Ovary (tissue), 9 donors: ENCODE data around the gene PLEKHA7. TPM values are rescaled to one million over a fixed set of nuclear protein-coding genes. Genes with fewer than 3 reads are reported as not detected.

Source experiments
- DNase-seq, 5 donors: peaks; one replicate each; pipeline ENCODE4 v3.0.0-alpha.2; 2019 to 2020
- H3K27ac ChIP-seq, 2 donors: fragments of 200-600 bp; one replicate each; pipeline versions ENCODE4 v1.5.1 to v1.8.0; 2019 to 2022
- H3K27me3 ChIP-seq: fragments of 200-600 bp; one replicate; pipeline ENCODE4 v1.8.0; 2022
- H3K36me3 ChIP-seq: fragments of 200-600 bp; sonication (generic); one replicate; pipeline ENCODE4 v1.5.1; 2019
- H3K4me1 ChIP-seq: one replicate; pipeline ENCODE4 v1.8.1; 2013; ENCODE audit warnings: mild to moderate bottlenecking, moderate library complexity; ENCODE audit not compliant: insufficient read depth
- H3K4me3 ChIP-seq: fragments of 200-600 bp; sonication (generic); one replicate; pipeline ENCODE4 v1.5.1; 2017
- H3K9me3 ChIP-seq, 2 donors: fragments of 200-600 bp in 1 of 2; sonication (generic) in 1 of 2; one replicate each; pipeline versions ENCODE4 v1.5.1 to v1.8.1; 2013 to 2019; ENCODE audit warnings: mild to moderate bottlenecking in 1 of 2, moderate library complexity in 1 of 2
- EP300 ChIP-seq: sonication (generic); formaldehyde crosslinking; IDR thresholded peaks from one replicate; pipeline ENCODE4 v1.6.1; 2017; ENCODE audit warnings: antibody characterized with exemption
- POLR2A ChIP-seq: fragments of 450-650 bp; IDR thresholded peaks from one replicate; pipeline ENCODE4 v1.6.1; 2017; ENCODE audit warnings: antibody characterized with exemption, mild to moderate bottlenecking, moderate library complexity
- WGBS, 3 donors: extraction: QIAGEN DNeasy Blood & Tissue Kit in 1 of 3; methylation state at CpG; one replicate each; pipeline versions ENCODE4 v1.1.5 to v1.1.7; 2013 to 2017; 5-methylcytosine and 5-hydroxymethylcytosine counted together
- intact Hi-C, 4 donors: fragments of 100-400 bp; cut with DNase I; formaldehyde crosslinking; loops; one replicate each; pipeline versions ENCODE4 v1.11.0 to v1.15.1; 2022 to 2023
- polyA plus RNA-seq, 2 donors: library from polyadenylated mRNA; stranded (reverse); fragments of 200-250 nt in 1 of 2; fragments of 350-450 nt in 1 of 2; fragmentation: Illumina TruSeq in 1 of 2; extraction: RNeasy Lipid Tissue Mini Kit (QIAGEN cat#74804) in 1 of 2; gene quantifications; one replicate each; pipeline ENCODE4 v1.2.3, GENCODE V29; 2013 to 2014
- total RNA-seq, 7 donors: library from RNA; depleted of rRNA in 2 of 7; stranded (reverse); fragments of >200 nt in 2 of 7; fragmentation: NEBNext Ultra II Directional in 3 of 7; extraction: Animal tissue kit (Norgen Biotek cat#: 25700) in 3 of 7; gene quantifications; one replicate each; pipeline versions ENCODE4 v1.1.0 to v1.2.4, GENCODE V29; 2016 to 2023
- TF ChIP-seq, protein P1 (sequence below), 3 donors: fragments of 450-650 bp in 2 of 3; fragments of 200-600 bp in 1 of 3; IDR thresholded peaks; one replicate each; pipeline versions ENCODE4 v1.5.1 to v1.8.0; 2016 to 2022; ENCODE audit warnings: antibody characterized with exemption in 3 of 3, mild to moderate bottlenecking in 1 of 3
- donor health status: DM: no; HTN: no; CAD: no; lungs with moderate emphysema.
- donor health status: DM: no; HTN: no; CAD: no.
- donor health status: Bipolar disorder and iron deficiency.
- donor health status: DM: yes; HTN: yes; CAD: no.
- donor health status: DM: no; HTN: no; CAD: no.
- donor health status: DM: yes; HTN: yes; CAD: no.

Gene PLEKHA7
- total and polyA plus RNA-seq, 9 donors: 9.6 to 29.5 (median 15.9) TPM

DNA sequence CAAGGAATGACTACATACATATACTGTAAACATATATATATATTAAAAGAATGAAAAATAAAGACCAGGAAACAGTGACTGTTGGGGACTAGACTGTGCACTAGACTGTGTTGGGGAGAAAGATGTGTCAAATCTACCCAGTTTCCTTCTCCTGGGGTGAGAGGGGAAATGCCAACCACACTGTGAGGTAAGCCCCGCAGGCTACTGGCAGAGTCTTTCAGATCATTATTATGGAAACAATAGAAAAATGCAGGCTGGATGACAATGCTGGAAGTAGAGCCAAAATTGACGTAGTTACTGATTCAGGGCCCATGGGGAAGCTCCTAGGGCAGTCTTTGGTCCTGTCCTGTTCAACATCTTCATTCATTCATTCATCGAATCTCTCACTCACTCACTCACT lies 174.4 kb downstream of the PLEKHA7 start:
- Histone ChIP-seq H3K27ac (no peak overlapping the region), H3K9me3 (no peaks in the 10 kb centered on the region), H3K4me1 (no peaks in the 10 kb centered on the region), H3K27me3 (no peaks in the 10 kb centered on the region), H3K4me3 (no peak overlapping the region), H3K36me3 (no peaks in the 10 kb centered on the region)
- TF ChIP-seq EP300 (no peak), POLR2A (no peak)
- TF ChIP-seq, protein P1, sequence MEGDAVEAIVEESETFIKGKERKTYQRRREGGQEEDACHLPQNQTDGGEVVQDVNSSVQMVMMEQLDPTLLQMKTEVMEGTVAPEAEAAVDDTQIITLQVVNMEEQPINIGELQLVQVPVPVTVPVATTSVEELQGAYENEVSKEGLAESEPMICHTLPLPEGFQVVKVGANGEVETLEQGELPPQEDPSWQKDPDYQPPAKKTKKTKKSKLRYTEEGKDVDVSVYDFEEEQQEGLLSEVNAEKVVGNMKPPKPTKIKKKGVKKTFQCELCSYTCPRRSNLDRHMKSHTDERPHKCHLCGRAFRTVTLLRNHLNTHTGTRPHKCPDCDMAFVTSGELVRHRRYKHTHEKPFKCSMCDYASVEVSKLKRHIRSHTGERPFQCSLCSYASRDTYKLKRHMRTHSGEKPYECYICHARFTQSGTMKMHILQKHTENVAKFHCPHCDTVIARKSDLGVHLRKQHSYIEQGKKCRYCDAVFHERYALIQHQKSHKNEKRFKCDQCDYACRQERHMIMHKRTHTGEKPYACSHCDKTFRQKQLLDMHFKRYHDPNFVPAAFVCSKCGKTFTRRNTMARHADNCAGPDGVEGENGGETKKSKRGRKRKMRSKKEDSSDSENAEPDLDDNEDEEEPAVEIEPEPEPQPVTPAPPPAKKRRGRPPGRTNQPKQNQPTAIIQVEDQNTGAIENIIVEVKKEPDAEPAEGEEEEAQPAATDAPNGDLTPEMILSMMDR (IDR thresholded peaks at IDR 0.05): no peak
- intact Hi-C loops: no loop called here
- no peak for DNase-seq
- WGBS, 3 donors: 78 to 88% (median 81%) methylated on average over 3 of the region's 3 CpGs

DNA sequence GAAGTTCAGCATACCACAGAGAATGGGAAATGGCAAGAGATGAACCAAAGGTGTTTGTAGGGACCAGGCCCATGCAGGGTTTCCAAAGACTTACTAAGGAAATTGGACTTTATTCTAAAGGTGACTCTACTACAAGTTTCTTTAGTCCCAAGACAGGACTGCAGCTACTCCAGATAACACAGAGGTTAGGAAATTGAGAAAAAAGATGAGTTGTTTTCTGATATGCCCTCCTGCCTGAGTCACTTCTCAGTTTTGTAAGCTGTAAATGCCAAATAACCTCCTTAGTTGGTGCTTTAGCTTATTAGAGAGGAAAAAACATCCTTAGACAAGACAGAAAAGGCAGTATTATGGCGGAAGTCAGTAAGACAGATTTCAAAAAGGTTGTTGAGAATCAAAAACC lies 179.8 kb downstream of the PLEKHA7 start:
- H3K27me3 ChIP-seq: no peaks in the 10 kb centered on the region
- H3K36me3 ChIP-seq: no peaks in the 10 kb centered on the region
- no peaks in the 10 kb centered on the region for H3K4me1 ChIP-seq
- DNase-seq: no peak
- TF ChIP-seq EP300 (no peak), POLR2A (no peak)
- TF ChIP-seq, protein P1 (IDR thresholded peaks at IDR 0.05): no peak
- H3K9me3 ChIP-seq: no peaks in the 10 kb centered on the region
- intact Hi-C loops: no loop called here
- WGBS, 3 donors: 95 to 98% (median 96%) methylated on average over 1 of the region's 1 CpG
- no peak overlapping the region for H3K4me3 ChIP-seq
- no peak overlapping the region for H3K27ac ChIP-seq

DNA sequence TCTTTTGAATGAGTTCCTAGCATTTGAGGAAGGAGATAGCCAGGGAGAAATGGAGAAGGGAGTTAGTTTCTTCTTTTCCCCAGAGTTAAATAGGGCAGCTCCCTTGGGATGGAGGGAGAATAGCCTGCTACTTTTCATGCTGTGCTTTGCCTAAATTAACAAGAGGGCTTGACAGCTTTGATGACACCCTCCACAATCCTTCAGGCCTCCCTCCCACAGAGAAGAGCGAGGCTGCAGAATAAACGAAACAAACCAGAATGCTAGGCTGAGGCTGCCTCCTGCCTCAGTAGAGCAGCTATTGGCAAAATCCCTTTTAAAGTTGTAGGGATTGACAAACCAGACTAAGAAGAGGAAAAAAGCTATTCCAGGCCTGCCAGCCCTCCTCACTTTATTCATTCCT lies 181.2 kb downstream of the PLEKHA7 start:
- no peaks in the 10 kb centered on the region for H3K4me1 ChIP-seq
- no peaks in the 10 kb centered on the region for H3K9me3 ChIP-seq
- H3K4me3 ChIP-seq: no peak overlapping the region
- TF ChIP-seq, protein P1 (IDR thresholded peaks at IDR 0.05): no peak
- TF ChIP-seq POLR2A (no peak), EP300 (no peak)
- no peaks in the 10 kb centered on the region for H3K27me3 ChIP-seq
- no peak for DNase-seq
- H3K27ac ChIP-seq: no peak overlapping the region
- WGBS, 3 donors: 78 to 85% (median 84%) methylated on average over 2 of the region's 2 CpGs
- intact Hi-C loops: no loop called here
- H3K36me3 ChIP-seq: no peaks in the 10 kb centered on the region

DNA sequence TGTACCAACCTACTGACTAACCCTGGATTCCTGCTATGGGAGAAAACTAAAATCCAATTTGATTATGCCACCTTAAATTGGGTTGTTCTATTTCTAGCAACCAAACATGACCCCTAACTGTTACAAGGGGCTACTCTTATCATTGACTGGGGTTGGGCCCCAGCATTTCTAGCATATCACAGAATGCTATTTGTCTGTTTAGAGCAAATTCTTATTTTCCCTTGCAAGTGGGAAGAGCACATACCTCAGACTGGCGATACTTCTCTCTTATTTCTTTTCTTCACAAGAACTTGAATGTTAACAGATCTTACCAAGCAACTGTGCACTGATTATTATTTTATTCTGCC lies 182.0 kb downstream of the PLEKHA7 start:
- Histone ChIP-seq H3K36me3 (no peaks in the 10 kb centered on the region), H3K27ac (no peak overlapping the region), H3K9me3 (no peaks in the 10 kb centered on the region), H3K4me3 (no peak overlapping the region), H3K4me1 (no peaks in the 10 kb centered on the region), H3K27me3 (no peaks in the 10 kb centered on the region)
- TF ChIP-seq POLR2A (no peak), EP300 (no peak)
- TF ChIP-seq, protein P1 (IDR thresholded peaks at IDR 0.05): no peak
- intact Hi-C loops: no loop called here
- 81 to 90% (median 87%) methylated on average over 1 of the region's 1 CpG for WGBS, 3 donors
- no peak for DNase-seq
